22Rv1 (cell line): ENCODE results near the gene PADI1.

Source experiments
- H3K27ac ChIP-seq: fragments of 450-650 bp; 2 replicates; pipeline ENCODE4 v1.5.1; 2017
- ZFX ChIP-seq: fragments of 450-650 bp; IDR thresholded peaks from 2 replicates; pipeline ENCODE4 v1.6.1; 2017; ENCODE audit warnings: antibody characterized with exemption, borderline replicate concordance
- TF ChIP-seq, protein P1 (sequence below): fragments of 450-650 bp; IDR thresholded peaks from 2 replicates; pipeline ENCODE4 v1.5.1; 2017; ENCODE audit warnings: mild to moderate bottlenecking

The PADI1 gene

GRCh38 chr1:17189632-17189990 lies 15.3 kb upstream of the PADI1 start:
- no peak overlapping the region for H3K27ac ChIP-seq
- TF ChIP-seq ZFX, result no peak
- TF ChIP-seq, protein P1, sequence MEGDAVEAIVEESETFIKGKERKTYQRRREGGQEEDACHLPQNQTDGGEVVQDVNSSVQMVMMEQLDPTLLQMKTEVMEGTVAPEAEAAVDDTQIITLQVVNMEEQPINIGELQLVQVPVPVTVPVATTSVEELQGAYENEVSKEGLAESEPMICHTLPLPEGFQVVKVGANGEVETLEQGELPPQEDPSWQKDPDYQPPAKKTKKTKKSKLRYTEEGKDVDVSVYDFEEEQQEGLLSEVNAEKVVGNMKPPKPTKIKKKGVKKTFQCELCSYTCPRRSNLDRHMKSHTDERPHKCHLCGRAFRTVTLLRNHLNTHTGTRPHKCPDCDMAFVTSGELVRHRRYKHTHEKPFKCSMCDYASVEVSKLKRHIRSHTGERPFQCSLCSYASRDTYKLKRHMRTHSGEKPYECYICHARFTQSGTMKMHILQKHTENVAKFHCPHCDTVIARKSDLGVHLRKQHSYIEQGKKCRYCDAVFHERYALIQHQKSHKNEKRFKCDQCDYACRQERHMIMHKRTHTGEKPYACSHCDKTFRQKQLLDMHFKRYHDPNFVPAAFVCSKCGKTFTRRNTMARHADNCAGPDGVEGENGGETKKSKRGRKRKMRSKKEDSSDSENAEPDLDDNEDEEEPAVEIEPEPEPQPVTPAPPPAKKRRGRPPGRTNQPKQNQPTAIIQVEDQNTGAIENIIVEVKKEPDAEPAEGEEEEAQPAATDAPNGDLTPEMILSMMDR, result no peak

DNA sequence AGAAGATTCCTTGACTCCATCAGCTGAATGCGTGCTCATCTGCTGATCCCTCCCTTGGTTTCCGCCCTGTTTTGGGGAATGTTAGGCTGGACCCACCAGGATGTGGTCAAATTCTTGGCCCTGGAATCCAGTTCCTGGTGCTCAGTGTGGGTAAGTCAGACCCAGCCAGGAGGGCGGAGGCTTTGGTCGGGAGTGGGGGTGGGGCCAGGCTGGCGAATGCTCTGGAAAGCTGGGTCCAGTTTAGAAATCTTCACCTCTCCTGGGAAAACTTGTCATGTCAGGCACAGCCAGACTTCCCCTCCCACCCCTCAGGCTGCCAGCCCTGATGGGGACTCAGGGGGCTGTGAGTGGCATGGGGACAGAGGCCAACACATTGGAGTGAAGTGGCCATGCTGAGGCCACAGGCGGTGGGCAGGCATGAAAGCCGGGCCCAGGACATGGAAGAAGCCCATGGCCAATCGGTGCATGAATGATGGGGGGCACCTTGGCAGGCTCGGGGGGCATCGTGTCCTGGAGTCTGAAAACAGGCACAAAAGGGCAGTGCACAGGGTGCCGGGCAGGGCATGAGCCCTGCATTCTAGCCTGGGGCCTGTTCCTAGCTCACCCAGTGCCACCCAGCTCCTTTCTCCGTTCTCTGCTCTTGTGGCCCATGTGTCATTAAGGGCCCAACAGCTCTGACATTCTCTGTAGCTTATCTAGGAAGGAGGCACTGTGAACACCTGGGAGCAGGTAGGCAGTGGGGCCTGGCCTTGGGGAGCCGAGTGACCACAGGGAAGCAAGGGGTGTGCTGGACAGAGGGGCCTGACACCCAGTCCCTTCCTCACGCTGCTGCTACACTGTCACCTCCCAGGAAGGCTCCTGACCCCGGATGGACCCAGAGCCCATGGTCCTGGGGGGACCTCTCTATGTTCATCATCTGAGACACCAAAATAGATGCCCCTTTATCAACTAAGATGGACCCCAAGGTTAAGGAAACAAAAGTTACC lies 14.6 kb upstream of the PADI1 start:
- TF ChIP-seq, protein P1, result no peak
- no peak for TF ChIP-seq ZFX
- no peak overlapping the region for H3K27ac ChIP-seq

DNA sequence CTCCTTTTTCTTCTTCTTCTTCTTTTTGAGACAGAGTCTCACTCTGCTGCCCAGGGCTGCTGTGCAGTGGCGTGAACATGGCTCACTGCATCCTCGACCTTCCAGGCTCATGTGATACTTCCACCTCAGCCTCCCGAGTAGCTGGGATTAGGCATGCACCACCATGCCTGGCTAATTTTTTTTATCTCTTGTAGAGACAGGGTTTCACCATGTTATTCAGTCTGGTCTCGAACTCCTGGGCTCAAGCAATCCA lies 13.0 kb upstream of the PADI1 start:
- TF ChIP-seq, protein P1, result no peak
- no peak overlapping the region for H3K27ac ChIP-seq

- no peak for TF ChIP-seq ZFX
- TF ChIP-seq, protein P1, result no peak
- H3K27ac ChIP-seq, result no peak overlapping the region
These were observed 12.3 kb upstream of the PADI1 start for GRCh38 chr1:17192394-17193221.

DNA sequence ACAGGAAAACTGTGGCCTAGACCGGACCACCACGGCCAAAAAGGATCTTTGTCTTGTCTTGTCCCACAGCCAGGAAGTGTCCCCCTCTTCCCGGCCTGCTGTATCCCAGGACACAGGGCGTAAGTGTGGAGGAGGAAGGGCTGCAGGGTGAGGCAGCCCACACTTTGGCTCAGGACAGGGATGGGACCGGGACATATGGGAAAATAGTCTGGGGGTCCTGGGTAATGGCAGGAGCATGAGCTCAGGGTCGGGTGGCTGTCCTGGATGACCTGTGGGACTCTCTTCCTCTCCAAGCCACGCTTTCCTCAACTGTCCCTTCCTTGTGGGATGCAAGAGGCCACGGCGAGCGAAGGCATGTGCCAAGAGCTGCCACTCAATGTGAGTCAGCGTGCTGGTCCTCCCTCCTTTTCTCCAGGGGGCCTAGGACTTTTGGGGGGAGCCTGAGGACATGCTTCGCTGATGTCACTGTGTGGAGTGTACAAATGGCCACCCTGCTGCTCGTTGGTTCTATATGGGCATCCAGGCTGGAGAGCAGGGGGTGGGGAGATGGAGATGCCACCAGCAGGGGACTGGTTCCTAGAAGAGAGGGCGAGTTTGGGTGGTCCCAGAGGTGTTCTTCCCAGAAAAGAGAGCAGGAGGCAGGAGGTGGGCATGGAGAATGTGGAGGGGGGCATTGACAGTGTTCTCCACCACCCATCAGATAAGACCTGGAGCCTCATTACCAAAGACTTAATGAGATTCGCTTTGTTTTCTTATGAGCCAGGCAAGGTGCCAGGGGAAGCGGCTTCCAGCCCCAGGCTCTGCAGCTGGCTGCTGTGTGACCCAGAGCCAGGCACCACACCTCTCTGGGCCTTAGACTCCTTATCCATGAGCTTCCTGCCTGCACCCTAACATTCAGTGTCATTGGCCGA lies 11.5 kb upstream of the PADI1 start:
- H3K27ac ChIP-seq, result no peak overlapping the region
- TF ChIP-seq, protein P1, result no peak
- no peak for TF ChIP-seq ZFX

GRCh38 chr1:17194133-17194475 lies 10.8 kb upstream of the PADI1 start:
- no peak for TF ChIP-seq ZFX
- TF ChIP-seq, protein P1, result no peak
- no peak overlapping the region for H3K27ac ChIP-seq
